ENCODE measurements around the gene GAST. TPM values are rescaled to one million over a fixed set of nuclear protein-coding genes. Genes with fewer than 3 reads are reported as not detected.

GAST gene
- total RNA-seq, 1 donor from 2014 or later: 119 TPM

- peak; percentile 11 for TF ChIP-seq CTCF (conservative IDR thresholded peaks at IDR 0.05)
- peaks cover 24% of the 10 kb centered on the region for H3K4me1 Mint-ChIP-seq (ENCODE audit: unreplicated experiment)
- H3K9me3 Mint-ChIP-seq: no peaks in the 10 kb centered on the region
- peaks cover 3% of the 10 kb centered on the region for H3K27me3 Mint-ChIP-seq
- peak overlapping the region; percentile 98 for H3K27ac Mint-ChIP-seq
- peaks cover 31% of the 10 kb centered on the region for H3K36me3 Mint-ChIP-seq
- no peak for DNase-seq (ENCODE audit: extremely low spot score, unreplicated experiment)
- peak overlapping the region; percentile 97 for H3K4me3 Mint-ChIP-seq
Measured at GRCh38 chr17:41687828-41688640, 24.1 kb upstream of the GAST start.

GRCh38 chr17:41688641-41689496 lies 23.3 kb upstream of the GAST start, which contains the start of gene EIF1:
TSS of gene EIF1 (plus strand) at chr17:41688885. CDS start at chr17:41689039, 154 bp downstream.
- Mint-ChIP-seq H3K27me3 (peaks cover 3% of the 10 kb centered on the region), H3K36me3 (peaks cover 32% of the 10 kb centered on the region), H3K9me3 (no peaks in the 10 kb centered on the region), H3K27ac (peak within 1 kb of the TSS; percentile 98), H3K4me3 (peak within 1 kb of the TSS; percentile 97), H3K4me1 (ENCODE audit: unreplicated experiment) (peaks cover 15% of the 10 kb centered on the region)
- no peak for TF ChIP-seq CTCF (conservative IDR thresholded peaks at IDR 0.05)
- peak; percentile 100 for DNase-seq (ENCODE audit: extremely low spot score, unreplicated experiment)

DNA sequence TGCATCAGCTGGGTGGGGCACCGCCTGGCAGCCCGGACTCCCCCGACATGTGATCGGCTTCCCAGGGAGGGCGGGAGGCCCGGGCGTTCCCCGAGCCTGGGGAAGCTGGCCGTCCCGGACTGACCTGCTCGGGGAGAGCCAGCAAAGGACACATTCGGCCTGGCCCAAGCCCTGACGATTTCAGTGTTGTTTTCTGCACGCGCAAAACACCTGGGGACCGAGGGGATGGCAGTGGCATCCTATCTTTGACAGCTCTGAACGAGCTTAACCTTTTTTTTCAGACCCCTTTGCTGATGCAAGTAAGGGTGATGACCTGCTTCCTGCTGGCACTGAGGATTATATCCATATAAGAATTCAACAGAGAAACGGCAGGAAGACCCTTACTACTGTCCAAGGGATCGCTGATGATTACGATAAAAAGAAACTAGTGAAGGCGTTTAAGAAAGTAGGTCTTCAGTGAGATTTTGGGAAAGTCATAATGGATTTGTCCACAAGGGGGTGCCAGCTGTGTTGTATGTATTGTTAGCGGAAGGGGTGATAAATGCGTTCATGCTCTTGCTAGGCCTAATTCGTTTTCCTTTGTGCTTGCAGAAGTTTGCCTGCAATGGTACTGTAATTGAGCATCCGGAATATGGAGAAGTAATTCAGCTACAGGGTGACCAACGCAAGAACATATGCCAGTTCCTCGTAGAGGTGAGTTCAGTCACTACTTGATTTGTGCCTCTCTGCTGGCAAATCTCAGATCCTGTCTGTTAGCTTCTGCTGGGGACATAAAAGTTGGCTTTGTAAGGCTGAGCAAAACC lies 22.4 kb upstream of the GAST start:
- H3K4me1 Mint-ChIP-seq (ENCODE audit: unreplicated experiment): peaks cover 10% of the 10 kb centered on the region

GRCh38 chr17:41690497-41690896 lies 21.6 kb upstream of the GAST start:
- DNase-seq (ENCODE audit: extremely low spot score, unreplicated experiment): no peak
- peaks cover 32% of the 10 kb centered on the region for H3K36me3 Mint-ChIP-seq
- H3K27me3 Mint-ChIP-seq: peaks cover 3% of the 10 kb centered on the region
- peak overlapping the region; percentile 97 for H3K4me3 Mint-ChIP-seq
- no peak for TF ChIP-seq CTCF (conservative IDR thresholded peaks at IDR 0.05)
- H3K4me1 Mint-ChIP-seq (ENCODE audit: unreplicated experiment): peaks cover 10% of the 10 kb centered on the region
- peak overlapping the region; percentile 98 for H3K27ac Mint-ChIP-seq
- no peaks in the 10 kb centered on the region for H3K9me3 Mint-ChIP-seq

More for the DNA sequence above, 22.4 kb upstream of the GAST start:
- Mint-ChIP-seq H3K4me3 (peak overlapping the region; percentile 97), H3K9me3 (no peaks in the 10 kb centered on the region), H3K27me3 (peaks cover 3% of the 10 kb centered on the region), H3K27ac (peak overlapping the region; percentile 98), H3K36me3 (peaks cover 32% of the 10 kb centered on the region)
- TF ChIP-seq CTCF (conservative IDR thresholded peaks at IDR 0.05): peak; percentile 90
- DNase-seq (ENCODE audit: extremely low spot score, unreplicated experiment): no peak
